Liver (tissue), 9 donors: ENCODE measurements around the gene RNASE7. TPM values are rescaled to one million over a fixed set of nuclear protein-coding genes. Genes with fewer than 3 reads are reported as not detected.

Experiments used
- DNase-seq: peaks from one replicate; pipeline ENCODE4 v3.0.0-alpha.2; 2017; ENCODE audit warnings: low spot score
- H3K27ac ChIP-seq, 2 donors: one replicate each; pipeline ENCODE4 v1.7.0; 2013; ENCODE audit warnings: inconsistent platforms in 2 of 2, low read length in 2 of 2, control low read depth in 1 of 2, low read depth in 1 of 2, mild to moderate bottlenecking in 1 of 2
- H3K27me3 ChIP-seq, 4 donors: one replicate each; pipeline versions ENCODE4 v1.6.1 to v1.7.0; 2013; ENCODE audit warnings: low read length in 3 of 4, inconsistent platforms in 1 of 4, mild to moderate bottlenecking in 1 of 4, moderate library complexity in 1 of 4; ENCODE audit not compliant: control insufficient read depth in 4 of 4, insufficient read depth in 4 of 4
- H3K36me3 ChIP-seq, 4 donors: one replicate each; pipeline versions ENCODE4 v1.6.1 to v1.7.0; 2013; ENCODE audit warnings: low read length in 3 of 4, mild to moderate bottlenecking in 3 of 4, low read depth in 1 of 4, moderate library complexity in 1 of 4; ENCODE audit not compliant: control insufficient read depth in 4 of 4, insufficient read depth in 3 of 4
- H3K4me1 ChIP-seq, 4 donors: one replicate each; pipeline versions ENCODE4 v1.6.1 to v1.7.0; 2013; ENCODE audit warnings: low read length in 3 of 4, mild to moderate bottlenecking in 3 of 4, moderate library complexity in 1 of 4; ENCODE audit not compliant: control insufficient read depth in 4 of 4, insufficient read depth in 4 of 4
- H3K4me3 ChIP-seq, 3 donors: one replicate each; pipeline versions ENCODE4 v1.6.1 to v1.7.0; 2013; ENCODE audit warnings: low read length in 3 of 3, control low read depth in 1 of 3, low read depth in 1 of 3, mild to moderate bottlenecking in 1 of 3
- H3K9ac ChIP-seq, 2 donors: one replicate each; pipeline ENCODE4 v1.7.0; 2013; ENCODE audit warnings: low read length in 2 of 2, mild to moderate bottlenecking in 2 of 2, moderate library complexity in 2 of 2, control low read depth in 1 of 2, low read depth in 1 of 2
- H3K9me3 ChIP-seq, 4 donors: one replicate each; pipeline versions ENCODE4 v1.6.1 to v1.7.0; 2013; ENCODE audit warnings: low read length in 3 of 4; ENCODE audit not compliant: control insufficient read depth in 4 of 4
- ATF3 ChIP-seq: IDR thresholded peaks from 2 replicates; pipeline ENCODE4 v1.6.1; 2016; ENCODE audit warnings: antibody characterized with exemption
- CTCF ChIP-seq: fragments of 150-350 bp; IDR thresholded peaks from 2 replicates; pipeline ENCODE4 v1.5.1; 2017; ENCODE audit warnings: improper control_type of control experiment, low read depth, low read length; ENCODE audit not compliant: missing input control
- EGR1 ChIP-seq, 2 donors: IDR thresholded peaks; 2 replicates each; pipeline ENCODE4 v1.6.1; 2016 to 2018; ENCODE audit warnings: antibody characterized with exemption in 2 of 2, low read depth in 2 of 2
- FOXA1 ChIP-seq: IDR thresholded peaks from 2 replicates; pipeline ENCODE4 v1.6.1; 2016; ENCODE audit warnings: antibody characterized with exemption
- HNF4A ChIP-seq, 2 donors: conservative IDR thresholded peaks; 2 replicates each; pipeline ENCODE4 v1.6.1; 2016; ENCODE audit warnings: antibody characterized with exemption in 2 of 2, mild to moderate bottlenecking in 2 of 2
- HNF4G ChIP-seq: IDR thresholded peaks from 2 replicates; pipeline ENCODE4 v1.6.1; 2016; ENCODE audit warnings: antibody characterized with exemption
- JUND ChIP-seq, 2 donors: IDR thresholded peaks; 2 replicates each; pipeline ENCODE4 v1.6.1; 2016; ENCODE audit warnings: antibody characterized with exemption in 2 of 2
- MAX ChIP-seq: IDR thresholded peaks from 2 replicates; pipeline ENCODE4 v1.6.1; 2016; ENCODE audit warnings: antibody characterized with exemption
- NR2F2 ChIP-seq: IDR thresholded peaks from 2 replicates; pipeline ENCODE4 v1.6.1; 2016; ENCODE audit warnings: antibody characterized with exemption
- RAD21 ChIP-seq, 2 donors: IDR thresholded peaks; 2 replicates each; pipeline ENCODE4 v1.6.1; 2016; ENCODE audit warnings: antibody characterized with exemption in 2 of 2, mild to moderate bottlenecking in 2 of 2
- RXRA ChIP-seq, 2 donors: IDR thresholded peaks; 2 replicates each; pipeline ENCODE4 v1.6.1; 2017 to 2018; ENCODE audit warnings: antibody characterized with exemption in 2 of 2, mild to moderate bottlenecking in 1 of 2
- YY1 ChIP-seq: IDR thresholded peaks from 2 replicates; pipeline ENCODE4 v1.6.1; 2016; ENCODE audit warnings: antibody characterized with exemption, mild to moderate bottlenecking
- ZBTB33 ChIP-seq: IDR thresholded peaks from 2 replicates; pipeline ENCODE4 v1.6.1; 2016; ENCODE audit warnings: antibody characterized with exemption
- WGBS: extraction: QIAGEN DNeasy Blood & Tissue Kit; methylation state at CpG from one replicate; pipeline ENCODE4 v1.1.7; 2013; 5-methylcytosine and 5-hydroxymethylcytosine counted together
- polyA plus RNA-seq, 2 donors: library from polyadenylated mRNA; stranded (reverse) in 1 of 2; unstranded in 1 of 2; fragments of 200-250 nt in 1 of 2; fragments of >200 nt in 1 of 2; fragmentation: Nextera tagmentation in 1 of 2; extraction: Ambion mirVana in 1 of 2; gene quantifications; one replicate each; pipeline versions ENCODE4 v1.2.1 to v1.2.3, GENCODE V29; 2013 to 2015
- total RNA-seq, 2 donors: library from RNA; depleted of rRNA; stranded (reverse); fragments of >200 nt; gene quantifications; one replicate each; pipeline ENCODE4 v1.2.3, GENCODE V29; 2014
- donor health status: healthy.
- donor health status: healthy.
- donor health status: healthy.
- donor health status: healthy.
- donor health status: healthy.

The RNASE7 gene
- total and polyA plus RNA-seq, 4 donors: 0.11 to 0.33 (median 0.12) TPM; not detected in 1

GRCh38 chr14:20998674-20999366 is 43.3 kb upstream of the RNASE7 start, which contains the start of gene SLC39A2 (continued):
- TF ChIP-seq ZBTB33: no peak
- no peak for TF ChIP-seq EGR1 (IDR thresholded peaks at IDR 0.05; ENCODE audit: low read depth in 2 of 2)
- TF ChIP-seq JUND (IDR thresholded peaks at IDR 0.05): no peak

- Histone ChIP-seq H3K27ac (no peak overlapping the region), H3K9me3 (no peaks in the 10 kb centered on the region), H3K36me3 (peaks cover 12 to 32% (median 25%) of the 10 kb centered on the region in 4 donors), H3K4me3 (no peak overlapping the region), H3K4me1 (no peaks in the 10 kb centered on the region), H3K9ac (no peak overlapping the region), H3K27me3 (no peaks in the 10 kb centered on the region)
- WGBS: 75% methylated on average over 4 of the region's 4 CpGs
- DNase-seq: no peak
- TF ChIP-seq ATF3 (no peak), RAD21 (IDR thresholded peaks at IDR 0.05) (no peak), EGR1 (IDR thresholded peaks at IDR 0.05; ENCODE audit: low read depth in 2 of 2) (no peak), NR2F2 (no peak), YY1 (no peak), RXRA (IDR thresholded peaks at IDR 0.05) (no peak), FOXA1 (no peak), CTCF (no peak)
Measured at GRCh38 chr14:20999591-20999990, 42.6 kb upstream of the RNASE7 start.

GRCh38 chr14:21001218-21001617 is 40.9 kb upstream of the RNASE7 start:
- Histone ChIP-seq H3K9me3 (no peaks in the 10 kb centered on the region), H3K4me1 (no peaks in the 10 kb centered on the region), H3K27me3 (no peaks in the 10 kb centered on the region), H3K36me3 (peaks cover 5 to 16% (median 10%) of the 10 kb centered on the region in 4 donors), H3K9ac (no peak overlapping the region), H3K4me3 (no peak overlapping the region), H3K27ac (no peak overlapping the region)
- TF ChIP-seq CTCF (no peak), JUND (IDR thresholded peaks at IDR 0.05) (no peak), HNF4A (conservative IDR thresholded peaks at IDR 0.05) (no peak), HNF4G (no peak), NR2F2 (no peak), MAX (no peak)
- WGBS: 81% methylated on average over 7 of the region's 7 CpGs
- no peak for DNase-seq
